Stimulated activated naive CD8-positive, alpha-beta T cell treated with anti-CD3 and anti-CD28 coated beads, Interleukin-15, Interleukin-2, amounts not matched to agents 100 ng/mL and 50 ng/mL, for 24 hours (primary cell): Measurements from ENCODE around the gene DCDC2B.
"Not testable (repeated sequence)": the region's sequence is repeated elsewhere in the genome, so short reads cannot be mapped to it uniquely, and the experiment has no call there.

Source experiments
- H3K27ac Mint-ChIP-seq: one replicate; pipeline ENCODE4 v1.8.0; 2021; ENCODE audit warnings: mild to moderate bottlenecking, mixed read lengths
- H3K27me3 Mint-ChIP-seq: one replicate; pipeline ENCODE4 v1.8.0; 2021; ENCODE audit warnings: mixed read lengths
- H3K36me3 Mint-ChIP-seq: one replicate; pipeline ENCODE4 v1.8.0; 2021; ENCODE audit warnings: low read depth, mixed read lengths
- H3K4me1 Mint-ChIP-seq: one replicate; pipeline ENCODE4 v1.8.0; 2021; ENCODE audit warnings: low read depth, mixed read lengths
- H3K4me3 Mint-ChIP-seq: one replicate; pipeline ENCODE4 v1.8.0; 2021; ENCODE audit warnings: mild to moderate bottlenecking, mixed read lengths
- H3K9me3 Mint-ChIP-seq: one replicate; pipeline ENCODE4 v1.8.0; 2021; ENCODE audit warnings: mixed read lengths

The DCDC2B gene

DNA sequence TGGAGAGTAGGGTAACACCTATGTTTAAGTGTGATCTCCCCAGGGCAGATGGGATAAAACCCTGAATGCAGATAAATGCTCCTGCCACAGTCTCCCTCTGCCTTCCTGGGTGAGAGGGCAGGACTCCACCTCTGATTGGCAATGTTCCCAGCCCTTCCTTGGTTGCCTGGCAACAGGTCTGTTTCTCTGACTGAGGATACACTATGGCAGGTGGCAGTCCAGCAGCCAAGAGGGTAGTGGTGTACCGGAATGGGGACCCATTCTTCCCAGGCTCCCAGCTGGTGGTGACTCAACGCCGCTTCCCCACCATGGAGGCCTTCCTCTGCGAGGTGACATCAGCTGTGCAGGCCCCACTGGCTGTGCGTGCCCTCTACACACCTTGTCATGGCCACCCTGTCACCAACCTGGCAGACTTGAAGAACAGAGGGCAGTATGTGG is at the start of gene DCDC2B:
TSS of gene DCDC2B (plus strand) at position 199 of the 438 bp plus-strand sequence. CDS start at position 204, 5 bp downstream.
- Mint-ChIP-seq H3K36me3 (peaks cover 6% of the 10 kb centered on the region), H3K27ac (no peak within 1 kb of the TSS), H3K4me3 (no peak within 1 kb of the TSS)

DNA sequence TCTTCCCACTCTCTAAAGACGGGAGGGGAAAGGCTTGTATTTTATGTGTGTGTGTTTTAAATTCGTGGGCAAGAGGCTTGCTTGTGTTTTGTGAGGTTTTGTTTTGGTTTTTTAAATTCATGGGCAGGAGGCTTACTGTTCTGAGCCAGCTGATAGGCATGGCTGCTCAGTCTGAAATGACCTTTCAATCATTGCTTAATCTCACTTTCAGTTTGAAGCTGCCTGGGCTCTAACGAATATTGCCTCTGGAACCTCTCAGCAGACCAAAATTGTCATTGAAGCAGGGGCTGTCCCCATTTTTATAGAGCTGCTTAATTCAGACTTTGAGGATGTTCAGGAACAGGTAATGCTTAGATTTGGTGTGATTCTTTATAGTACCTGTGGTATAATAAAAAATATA is 49.7 kb upstream of the DCDC2B start:
- peaks cover 71% of the 10 kb centered on the region for H3K36me3 Mint-ChIP-seq

More for the DNA sequence above, at the start of gene DCDC2B:
- Mint-ChIP-seq H3K4me1 (peaks cover 28% of the 10 kb centered on the region), H3K27me3 (no peaks in the 10 kb centered on the region), H3K9me3 (no peaks in the 10 kb centered on the region)

DNA sequence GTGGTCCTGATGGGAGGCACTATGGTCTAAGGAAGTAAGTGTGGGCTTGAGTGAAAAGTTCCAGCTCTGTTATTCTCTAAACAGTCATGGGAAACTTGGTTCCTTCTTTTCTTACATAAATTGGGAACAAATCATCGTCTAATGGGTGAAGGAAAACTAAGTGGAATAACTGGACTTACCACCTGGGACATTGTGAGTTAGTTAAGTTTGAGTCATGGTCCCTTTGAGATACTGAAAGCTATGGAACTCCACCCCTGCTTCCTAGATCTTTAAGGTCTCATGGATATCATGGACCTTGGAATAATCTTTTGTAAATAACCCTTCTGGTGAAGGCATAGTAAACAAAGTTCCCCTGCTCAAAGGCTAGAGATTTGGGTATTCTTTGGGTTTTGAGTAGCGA is 45.5 kb upstream of the DCDC2B start:
- Mint-ChIP-seq H3K9me3 (no peaks in the 10 kb centered on the region), H3K4me3 (no peak overlapping the region), H3K27me3 (no peaks in the 10 kb centered on the region), H3K27ac (no peak overlapping the region), H3K36me3 (peaks cover 61% of the 10 kb centered on the region), H3K4me1 (peaks cover 10% of the 10 kb centered on the region)

More for the DNA sequence above, 49.7 kb upstream of the DCDC2B start:
- Mint-ChIP-seq H3K4me3 (no peak overlapping the region), H3K4me1 (peaks cover 10% of the 10 kb centered on the region), H3K27ac (peak overlapping the region; percentile 11), H3K9me3 (no peaks in the 10 kb centered on the region), H3K27me3 (no peaks in the 10 kb centered on the region)

DNA sequence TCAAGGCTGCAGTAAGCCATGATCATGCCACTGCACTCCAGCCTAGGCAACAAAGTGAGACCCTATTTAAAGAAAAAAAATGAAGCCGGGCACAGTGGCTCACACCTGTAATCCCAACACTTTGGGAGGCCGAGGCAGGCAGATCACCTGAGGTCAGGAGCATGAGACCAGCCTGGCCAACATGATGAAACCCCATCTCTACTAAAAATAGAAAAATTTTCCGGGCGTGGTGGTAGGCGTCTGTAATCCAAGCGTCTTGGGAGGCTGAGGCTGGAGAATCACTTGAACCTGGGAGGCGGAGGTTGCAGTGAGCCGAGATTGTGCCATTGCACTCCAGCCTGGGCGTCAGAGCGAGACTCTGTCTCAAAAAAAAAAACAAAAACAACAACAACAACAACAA is 43.3 kb upstream of the DCDC2B start:
- H3K9me3 Mint-ChIP-seq, H3K4me3 Mint-ChIP-seq, H3K27me3 Mint-ChIP-seq, H3K4me1 Mint-ChIP-seq, H3K27ac Mint-ChIP-seq: not testable (repeated sequence)
- H3K36me3 Mint-ChIP-seq, result peaks cover 59% of the 10 kb centered on the region

DNA sequence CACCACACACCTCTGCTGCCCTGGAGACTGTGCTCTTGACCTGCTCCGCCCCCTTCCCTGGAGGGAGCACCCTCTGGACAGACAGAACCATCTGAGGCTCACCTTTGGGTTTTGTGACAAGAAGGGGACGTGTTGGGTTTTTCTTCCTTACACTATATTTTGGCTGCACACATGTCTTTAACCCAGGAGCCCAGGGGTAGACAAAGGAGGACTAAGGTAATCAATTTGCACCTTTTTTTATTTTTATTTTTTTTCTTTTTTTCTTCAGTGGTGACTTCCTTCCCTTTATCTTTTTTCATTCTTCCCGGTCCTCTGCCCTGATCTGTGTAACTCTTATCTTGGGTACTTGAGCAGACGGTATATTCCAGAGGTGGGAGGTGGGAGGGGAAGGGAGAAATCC is 37.9 kb upstream of the DCDC2B start:
- Mint-ChIP-seq H3K36me3 (peaks cover 57% of the 10 kb centered on the region), H3K27me3 (no peaks in the 10 kb centered on the region), H3K9me3 (no peaks in the 10 kb centered on the region), H3K4me3 (no peak overlapping the region), H3K27ac (no peak overlapping the region), H3K4me1 (peaks cover 4% of the 10 kb centered on the region)

GRCh38 chr1:32172621-32173245 is 36.2 kb upstream of the DCDC2B start:
- H3K36me3 Mint-ChIP-seq, result peaks cover 46% of the 10 kb centered on the region
- H3K9me3 Mint-ChIP-seq, result no peaks in the 10 kb centered on the region
- H3K4me3 Mint-ChIP-seq, result no peak overlapping the region
- H3K27me3 Mint-ChIP-seq, result no peaks in the 10 kb centered on the region
- peak overlapping the region; percentile 5 for H3K27ac Mint-ChIP-seq
- H3K4me1 Mint-ChIP-seq, result peaks cover 5% of the 10 kb centered on the region

DNA sequence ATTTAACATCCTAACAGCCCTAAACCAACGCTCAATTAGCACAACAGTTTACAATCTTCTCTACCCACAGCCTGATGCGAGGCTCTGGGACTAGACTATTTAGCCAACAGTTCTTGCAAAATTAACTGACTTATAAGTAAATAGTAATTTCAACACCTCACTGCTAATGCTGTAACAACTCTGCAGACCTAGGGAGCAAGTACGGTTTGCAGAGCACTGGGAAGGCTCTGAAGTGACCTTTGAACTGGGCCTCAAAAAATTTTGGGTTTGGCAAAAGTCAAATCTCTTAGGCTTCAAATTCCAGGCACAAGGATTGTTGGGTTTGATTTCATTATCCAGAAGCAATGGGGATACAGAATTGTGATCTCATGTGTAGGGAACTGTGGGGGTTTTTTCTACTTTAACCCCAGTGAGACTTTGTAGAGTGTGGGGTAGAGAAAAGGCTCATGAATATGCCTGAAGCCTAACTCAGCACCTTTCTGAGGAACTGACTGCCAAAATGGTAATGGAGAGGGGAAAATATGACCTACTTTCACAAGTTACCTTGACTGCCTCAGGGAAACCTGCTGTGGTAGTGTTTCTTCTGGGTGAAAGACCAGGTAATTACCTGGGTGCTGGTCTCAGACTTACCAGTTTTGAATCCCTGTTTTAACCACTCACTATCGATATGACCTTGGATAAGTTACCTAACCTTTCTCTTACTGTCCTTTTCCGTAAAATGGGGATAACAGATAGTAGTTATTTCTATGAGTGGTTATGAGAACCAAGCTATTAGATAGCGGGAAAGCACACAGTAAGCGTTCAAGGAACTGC is 30.3 kb upstream of the DCDC2B start:
- peak overlapping the region; percentile 90 for H3K4me3 Mint-ChIP-seq
- no peaks in the 10 kb centered on the region for H3K27me3 Mint-ChIP-seq
- peak overlapping the region; percentile 98 for H3K27ac Mint-ChIP-seq
- H3K4me1 Mint-ChIP-seq, result peaks cover 49% of the 10 kb centered on the region
- H3K36me3 Mint-ChIP-seq, result peaks cover 28% of the 10 kb centered on the region
- no peaks in the 10 kb centered on the region for H3K9me3 Mint-ChIP-seq

DNA sequence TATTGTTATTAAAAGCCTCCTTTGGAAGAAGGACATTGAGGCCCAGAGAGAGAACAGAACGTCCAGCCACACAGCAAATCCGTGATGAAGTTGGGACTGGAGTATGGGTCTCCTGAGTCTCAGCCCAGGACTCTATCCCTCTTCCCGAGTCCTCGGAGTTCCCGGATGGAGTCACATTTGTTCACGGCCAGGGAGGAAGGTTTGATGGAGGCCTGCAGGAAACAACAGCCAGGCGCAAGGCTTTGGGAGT is 29.8 kb upstream of the DCDC2B start:
- H3K36me3 Mint-ChIP-seq, result peaks cover 33% of the 10 kb centered on the region
- H3K27ac Mint-ChIP-seq, result peak overlapping the region; percentile 98
- peaks cover 55% of the 10 kb centered on the region for H3K4me1 Mint-ChIP-seq
- H3K9me3 Mint-ChIP-seq, result no peaks in the 10 kb centered on the region
- H3K27me3 Mint-ChIP-seq, result no peaks in the 10 kb centered on the region
- peak overlapping the region; percentile 90 for H3K4me3 Mint-ChIP-seq

DNA sequence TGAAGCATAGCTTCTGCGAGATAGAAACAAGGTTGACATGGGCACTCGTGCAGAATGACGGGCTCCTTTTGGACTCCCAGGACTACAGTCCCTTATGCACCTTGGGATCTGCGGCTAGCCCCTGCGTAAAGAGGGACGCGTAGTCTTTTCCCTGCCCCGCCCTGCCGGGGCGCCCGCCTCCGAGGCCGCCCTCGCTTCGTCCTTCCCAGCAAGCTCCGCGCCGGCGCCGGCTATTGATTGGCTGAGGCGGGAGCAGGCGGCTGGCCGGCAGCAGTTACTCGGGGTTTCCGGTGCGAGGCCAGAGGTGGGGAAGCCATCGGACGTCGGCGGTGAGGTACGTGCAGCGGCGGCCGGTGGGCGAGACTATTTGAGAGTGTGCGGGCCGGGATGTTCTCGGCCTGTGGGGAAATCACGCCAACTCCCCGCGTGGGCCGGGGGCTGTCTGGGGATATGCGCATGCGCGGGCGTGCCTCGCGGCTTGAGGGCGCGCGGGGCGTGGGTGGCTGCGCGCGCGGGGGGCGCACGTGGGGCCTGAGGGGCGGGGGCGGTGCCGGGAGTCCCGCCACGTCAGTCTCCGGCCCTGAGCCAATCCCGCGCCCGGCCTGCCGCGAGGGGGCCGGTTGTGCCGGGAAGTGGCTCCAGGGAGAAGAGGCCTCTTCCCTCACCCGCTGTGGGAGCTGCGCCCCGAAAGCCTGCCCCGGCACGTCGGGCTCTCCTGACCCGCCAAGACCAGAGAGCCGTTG is 29.3 kb upstream of the DCDC2B start, which contains the start of gene TXLNA:
TSS of gene TXLNA (plus strand) at position 233 of the 743 bp plus-strand sequence. CDS start 671 bp downstream, outside the sequence.
- Mint-ChIP-seq H3K4me1 (peaks cover 60% of the 10 kb centered on the region), H3K9me3 (no peaks in the 10 kb centered on the region), H3K4me3 (peak within 1 kb of the TSS; percentile 90), H3K36me3 (peaks cover 38% of the 10 kb centered on the region), H3K27ac (peak within 1 kb of the TSS; percentile 98), H3K27me3 (no peaks in the 10 kb centered on the region)

DNA sequence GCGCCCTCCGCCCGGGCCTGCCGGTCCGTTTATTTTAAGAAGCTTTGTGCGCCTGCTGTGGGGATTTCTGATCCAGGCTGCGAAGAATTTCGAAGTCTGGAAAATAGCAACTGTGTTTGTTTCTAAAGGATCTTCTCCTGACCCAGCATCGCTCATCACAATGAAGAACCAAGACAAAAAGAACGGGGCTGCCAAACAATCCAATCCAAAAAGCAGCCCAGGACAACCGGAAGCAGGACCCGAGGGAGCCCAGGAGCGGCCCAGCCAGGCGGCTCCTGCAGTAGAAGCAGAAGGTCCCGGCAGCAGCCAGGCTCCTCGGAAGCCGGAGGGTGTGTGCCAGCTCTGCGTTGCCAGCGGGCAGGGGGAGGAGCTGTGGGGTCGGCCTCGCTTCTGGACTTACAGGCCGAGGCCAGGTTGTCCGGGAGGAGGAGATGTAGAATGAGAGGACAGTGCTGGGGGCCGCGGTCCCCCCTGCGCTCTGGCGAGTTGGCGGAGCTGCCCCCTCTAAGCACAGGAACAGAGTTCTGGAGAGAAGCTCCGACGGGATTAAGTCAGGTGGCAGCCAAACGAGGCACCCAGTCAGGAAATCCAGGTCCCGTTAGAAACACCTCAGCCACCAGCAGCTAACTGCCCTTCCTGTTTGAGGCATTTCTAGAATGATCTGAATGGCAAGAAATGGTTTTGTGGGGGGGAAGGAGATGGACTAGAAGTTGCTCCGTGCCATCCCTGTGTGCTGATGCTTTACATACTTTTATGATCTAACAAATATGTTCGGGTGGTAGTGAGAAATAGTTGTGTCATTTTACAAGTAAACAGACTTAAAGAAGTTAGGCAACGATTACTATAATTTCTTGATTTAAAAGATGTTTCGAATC is 28.5 kb upstream of the DCDC2B start:
- Mint-ChIP-seq H3K27me3 (no peaks in the 10 kb centered on the region), H3K27ac (peak overlapping the region; percentile 96), H3K4me1 (peaks cover 65% of the 10 kb centered on the region), H3K4me3 (peak overlapping the region; percentile 90), H3K36me3 (peaks cover 44% of the 10 kb centered on the region), H3K9me3 (no peaks in the 10 kb centered on the region)

DNA sequence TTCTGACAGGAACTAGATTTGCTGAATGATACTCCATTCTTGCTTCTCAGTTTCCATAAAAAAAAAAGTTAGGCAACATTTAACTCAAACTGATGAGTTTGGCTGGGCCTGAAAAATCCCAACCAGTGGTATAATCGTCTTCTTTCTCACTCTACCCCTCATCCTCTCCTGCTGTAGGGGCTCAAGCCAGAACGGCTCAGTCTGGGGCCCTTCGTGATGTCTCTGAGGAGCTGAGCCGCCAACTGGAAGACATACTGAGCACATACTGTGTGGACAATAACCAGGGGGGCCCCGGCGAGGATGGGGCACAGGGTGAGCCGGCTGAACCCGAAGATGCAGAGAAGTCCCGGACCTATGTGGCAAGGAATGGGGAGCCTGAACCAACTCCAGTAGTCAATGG is 27.8 kb upstream of the DCDC2B start:
- H3K4me1 Mint-ChIP-seq, result peaks cover 71% of the 10 kb centered on the region

DNA sequence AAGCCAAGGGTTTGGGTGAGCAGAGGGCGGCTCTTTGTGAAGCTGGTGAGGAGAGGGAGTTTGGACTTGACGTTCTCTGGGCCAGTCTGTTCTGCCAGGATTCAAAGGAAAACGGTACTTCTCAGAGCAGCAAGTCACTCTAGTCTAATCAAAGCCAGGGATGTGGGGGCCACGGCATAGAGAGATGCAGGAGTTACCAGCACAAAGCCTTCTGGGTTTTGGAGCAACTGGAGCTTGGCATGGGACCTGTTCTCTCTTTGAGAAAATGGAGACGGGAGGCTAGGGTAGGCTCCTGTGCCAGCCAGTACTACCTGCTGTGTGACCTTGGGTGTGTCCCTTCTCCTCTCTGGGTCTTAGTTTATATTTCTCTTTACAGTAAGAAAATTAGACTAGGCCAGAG is 27.3 kb upstream of the DCDC2B start:
- Mint-ChIP-seq H3K4me3 (peak overlapping the region; percentile 90), H3K9me3 (no peaks in the 10 kb centered on the region), H3K36me3 (peaks cover 55% of the 10 kb centered on the region), H3K27me3 (no peaks in the 10 kb centered on the region), H3K27ac (peak overlapping the region; percentile 96), H3K4me1 (peaks cover 76% of the 10 kb centered on the region)

More for the DNA sequence above, 27.8 kb upstream of the DCDC2B start:
- Mint-ChIP-seq H3K27me3 (no peaks in the 10 kb centered on the region), H3K9me3 (no peaks in the 10 kb centered on the region), H3K36me3 (peaks cover 50% of the 10 kb centered on the region), H3K27ac (peak overlapping the region; percentile 96), H3K4me3 (peak overlapping the region; percentile 90)

- Mint-ChIP-seq H3K9me3 (no peaks in the 10 kb centered on the region), H3K27ac (peak overlapping the region; percentile 96), H3K4me3 (peak overlapping the region; percentile 90), H3K27me3 (no peaks in the 10 kb centered on the region), H3K36me3 (peaks cover 58% of the 10 kb centered on the region), H3K4me1 (peaks cover 77% of the 10 kb centered on the region)
Measured at GRCh38 chr1:32182060-32182459, 26.8 kb upstream of the DCDC2B start.

- H3K4me1 Mint-ChIP-seq, result peaks cover 60% of the 10 kb centered on the region
Measured at GRCh38 chr1:32184650-32185049, 24.2 kb upstream of the DCDC2B start.

More at GRCh38 chr1:32184650-32185049, 24.2 kb upstream of the DCDC2B start:
- Mint-ChIP-seq H3K36me3 (peaks cover 84% of the 10 kb centered on the region), H3K9me3 (no peaks in the 10 kb centered on the region), H3K27ac (peak overlapping the region; percentile 65), H3K27me3 (no peaks in the 10 kb centered on the region), H3K4me3 (peak overlapping the region; percentile 60)
